ENCODE data around the gene ZNF280B. TPM values are rescaled to one million over a fixed set of nuclear protein-coding genes. Genes with fewer than 3 reads are reported as not detected.
"Not testable (repeated sequence)": the region's sequence is repeated elsewhere in the genome, so short reads cannot be mapped to it uniquely, and the experiment has no call there.

ZNF280B gene
- total and polyA plus RNA-seq, 10 of the 15 experiments (the other 5 are each of a cell fraction or from before 2014, with no cell fraction given), result 0.28 to 2.2 (median 1.1) TPM

DNA sequence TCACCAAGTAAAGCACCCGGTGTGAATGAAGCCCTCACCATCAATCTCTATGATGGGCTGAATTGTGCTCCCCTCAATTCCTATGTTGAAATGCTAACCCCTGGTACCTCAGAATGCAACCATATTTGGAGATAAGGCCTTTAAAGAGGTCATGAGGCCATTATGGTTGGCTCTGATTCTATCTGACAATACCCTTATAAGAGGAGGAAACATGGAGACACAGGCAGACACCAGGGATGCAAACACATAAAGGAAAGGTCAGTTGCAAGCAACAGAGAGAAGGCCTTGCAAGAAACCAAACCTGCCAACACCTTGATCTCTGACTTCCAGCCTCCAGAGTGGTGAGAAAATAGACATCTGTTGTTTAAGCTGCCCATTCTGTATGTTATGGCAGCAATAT lies 24.9 kb upstream of the ZNF280B start:
- WGBS (ENCODE audit: insufficient coverage, insufficient replicate concordance, low lambda C conversion rate, missing lambda C conversion rate), result 81% methylated on average over 1 of the region's 1 CpG
- RAD21 ChIA-PET (ENCODE audit: unreplicated experiment), result no interaction called here

DNA sequence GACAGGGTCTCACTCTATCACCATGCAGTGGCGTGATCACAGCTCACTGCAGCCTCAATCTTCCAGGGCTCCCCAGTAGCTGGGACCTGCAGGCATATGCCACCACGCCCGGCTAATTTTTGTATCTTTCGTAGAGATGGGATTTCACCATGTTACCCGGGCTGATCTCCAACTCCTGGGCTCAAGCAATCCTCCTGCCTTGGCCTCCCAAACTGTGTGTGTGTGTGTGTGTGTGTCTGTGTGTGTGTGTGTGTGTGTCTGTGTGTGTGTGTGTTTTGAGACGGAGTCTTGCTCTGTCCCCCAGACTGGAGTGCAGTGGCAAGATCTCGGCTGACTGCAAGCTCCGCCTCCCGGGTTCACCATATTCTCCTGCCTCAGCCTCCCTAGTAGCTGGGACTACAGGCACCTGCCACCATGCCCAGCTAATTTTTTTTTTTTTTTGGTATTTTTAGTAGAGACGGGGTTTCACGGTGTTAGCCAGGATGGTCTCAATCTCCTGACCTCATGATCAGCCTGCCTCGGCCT lies 24.1 kb upstream of the ZNF280B start:
- SMC1A ChIA-PET (ENCODE audit: uncharacterized antibody, unreplicated experiment); H4K20me1 ChIP-seq (ENCODE audit: control insufficient read depth, insufficient read depth); DNase-seq (ENCODE audit: low read depth, low spot score); CTCF ChIA-PET; ATAC-seq; BruUV-seq (replicated peaks); H3K9me3 ChIP-seq (replicated peaks; ENCODE audit: control insufficient read depth, insufficient read depth, low read length); H3K27me3 ChIP-seq (replicated peaks in 1 of 2; ENCODE audit: control insufficient read depth in 2 of 2, insufficient read depth in 2 of 2, low read length in 1 of 2); H3K9ac ChIP-seq (ENCODE audit: control insufficient read depth, insufficient read depth, low read length); in situ Hi-C loops (cut with MboI); H3K36me3 ChIP-seq (ENCODE audit: control insufficient read depth in 2 of 2, insufficient read depth in 2 of 2, low read length in 1 of 2); intact Hi-C loops (cut with micrococcal nuclease; ENCODE audit: unreplicated experiment); H3K4me3 ChIP-seq; FAIRE-seq; H3K4me1 ChIP-seq (ENCODE audit: control insufficient read depth, insufficient read depth, low read length); H2AFZ ChIP-seq (ENCODE audit: control insufficient read depth, low read depth, low read length); RAD21 ChIA-PET (ENCODE audit: unreplicated experiment); H3K79me2 ChIP-seq (ENCODE audit: control insufficient read depth, insufficient read depth, low read length); H3K4me2 ChIP-seq (ENCODE audit: control insufficient read depth, insufficient read depth); H3K27ac ChIP-seq (ENCODE audit: control insufficient read depth, insufficient read depth); POLR2A ChIA-PET: not testable (repeated sequence)
- WGBS (ENCODE audit: insufficient coverage, insufficient replicate concordance, low lambda C conversion rate, missing lambda C conversion rate), result 55% methylated on average over 10 of the region's 12 CpGs

More for the DNA sequence above, 24.9 kb upstream of the ZNF280B start:
- intact Hi-C loops (cut with micrococcal nuclease; ENCODE audit: unreplicated experiment), result no loop called here
- CTCF ChIA-PET, result interaction anchor here (0.6 kb wide), 1 partner anchor 618 kb away, joined by 3 read pairs; no protein-coding TSS in a partner anchor
- no peak overlapping the region for H3K4me2 ChIP-seq (ENCODE audit: control insufficient read depth, insufficient read depth)
- H3K27me3 ChIP-seq (replicated peaks in 1 of 2; ENCODE audit: control insufficient read depth in 2 of 2, insufficient read depth in 2 of 2, low read length in 1 of 2), result no peaks in the 10 kb centered on the region
- H3K4me1 ChIP-seq (ENCODE audit: control insufficient read depth, insufficient read depth, low read length), result no peaks in the 10 kb centered on the region
- H3K9ac ChIP-seq (ENCODE audit: control insufficient read depth, insufficient read depth, low read length), result no peak overlapping the region
- no peaks in the 10 kb centered on the region for H3K9me3 ChIP-seq (replicated peaks; ENCODE audit: control insufficient read depth, insufficient read depth, low read length)
- no peak overlapping the region for H3K27ac ChIP-seq (ENCODE audit: control insufficient read depth, insufficient read depth)
- POLR2A ChIA-PET, result no interaction called here
- ATAC-seq, result no peak
- no TSS peak for BruUV-seq (replicated peaks)
- SMC1A ChIA-PET (ENCODE audit: uncharacterized antibody, unreplicated experiment), result no interaction called here
- no peak for DNase-seq (ENCODE audit: low read depth, low spot score)
- no peak for FAIRE-seq
- in situ Hi-C loops (cut with MboI), result no loop called here
- H3K79me2 ChIP-seq (ENCODE audit: control insufficient read depth, insufficient read depth, low read length), result no peaks in the 10 kb centered on the region
- no peak overlapping the region for H2AFZ ChIP-seq (ENCODE audit: control insufficient read depth, low read depth, low read length)
- H3K36me3 ChIP-seq (ENCODE audit: control insufficient read depth in 2 of 2, insufficient read depth in 2 of 2, low read length in 1 of 2), result no peaks in the 10 kb centered on the region
- no peak overlapping the region for H3K4me3 ChIP-seq
- TF ChIP-seq RELA (IDR thresholded peaks at IDR 0.05; ENCODE audit: borderline replicate concordance, partially characterized antibody) (no peak), SP1 (IDR thresholded peaks at IDR 0.05; ENCODE audit: low read depth, low read length) (no peak), HDAC6 (IDR thresholded peaks at IDR 0.05; ENCODE audit: unreplicated experiment) (no peak), BACH1 (IDR thresholded peaks at IDR 0.05; ENCODE audit: borderline replicate concordance) (no peak), BHLHE40 (IDR thresholded peaks at IDR 0.05; ENCODE audit: borderline replicate concordance in 1 of 2, low read depth in 2 of 2, low read length in 1 of 2) (no peak)
- no peaks in the 10 kb centered on the region for H4K20me1 ChIP-seq (ENCODE audit: control insufficient read depth, insufficient read depth)

Measured in GM12878 (cell line).